GM12872 (cell line): Measurements from ENCODE around the gene UBE3B.

ENCODE experiments used
- TF ChIP-seq, protein P1 (sequence below): IDR thresholded peaks from 3 replicates; pipeline ENCODE4 v1.5.1; 2011; ENCODE audit warnings: low read depth, mild to moderate bottlenecking, low read length, moderate library complexity; ENCODE audit not compliant: insufficient read depth

The UBE3B gene

DNA sequence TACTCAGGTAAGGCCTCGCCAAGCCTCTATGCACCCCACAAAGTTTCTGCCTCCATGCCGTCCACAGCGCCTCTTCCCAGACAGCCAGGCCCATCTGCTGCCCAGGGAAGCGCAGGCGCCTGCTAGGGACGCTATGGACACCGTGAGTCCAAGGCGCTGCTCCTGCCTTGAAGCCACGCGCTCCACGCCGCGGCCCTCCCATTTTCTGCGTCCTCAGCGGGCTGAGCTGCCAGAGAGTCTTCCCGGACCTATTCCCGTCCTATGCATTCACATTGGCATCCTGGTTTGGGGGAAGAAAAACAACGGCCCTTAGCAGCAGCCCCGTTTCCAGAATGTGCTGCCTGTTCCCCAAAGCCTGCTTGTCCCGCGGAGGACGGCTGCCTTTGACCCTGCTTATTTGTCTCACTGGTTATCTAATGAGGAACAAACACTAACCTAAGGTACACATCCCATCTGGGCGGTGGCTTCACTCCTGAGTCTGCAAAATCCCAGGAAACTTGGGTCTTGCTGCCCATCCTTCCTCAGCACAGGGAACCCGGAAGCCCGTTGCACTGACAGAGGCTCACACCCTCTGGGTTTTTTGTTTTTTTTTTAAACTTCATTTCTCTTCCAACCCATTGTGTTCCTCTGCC lies 57.9 kb downstream of the UBE3B start:
- TF ChIP-seq, protein P1, sequence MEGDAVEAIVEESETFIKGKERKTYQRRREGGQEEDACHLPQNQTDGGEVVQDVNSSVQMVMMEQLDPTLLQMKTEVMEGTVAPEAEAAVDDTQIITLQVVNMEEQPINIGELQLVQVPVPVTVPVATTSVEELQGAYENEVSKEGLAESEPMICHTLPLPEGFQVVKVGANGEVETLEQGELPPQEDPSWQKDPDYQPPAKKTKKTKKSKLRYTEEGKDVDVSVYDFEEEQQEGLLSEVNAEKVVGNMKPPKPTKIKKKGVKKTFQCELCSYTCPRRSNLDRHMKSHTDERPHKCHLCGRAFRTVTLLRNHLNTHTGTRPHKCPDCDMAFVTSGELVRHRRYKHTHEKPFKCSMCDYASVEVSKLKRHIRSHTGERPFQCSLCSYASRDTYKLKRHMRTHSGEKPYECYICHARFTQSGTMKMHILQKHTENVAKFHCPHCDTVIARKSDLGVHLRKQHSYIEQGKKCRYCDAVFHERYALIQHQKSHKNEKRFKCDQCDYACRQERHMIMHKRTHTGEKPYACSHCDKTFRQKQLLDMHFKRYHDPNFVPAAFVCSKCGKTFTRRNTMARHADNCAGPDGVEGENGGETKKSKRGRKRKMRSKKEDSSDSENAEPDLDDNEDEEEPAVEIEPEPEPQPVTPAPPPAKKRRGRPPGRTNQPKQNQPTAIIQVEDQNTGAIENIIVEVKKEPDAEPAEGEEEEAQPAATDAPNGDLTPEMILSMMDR, result no peak

DNA sequence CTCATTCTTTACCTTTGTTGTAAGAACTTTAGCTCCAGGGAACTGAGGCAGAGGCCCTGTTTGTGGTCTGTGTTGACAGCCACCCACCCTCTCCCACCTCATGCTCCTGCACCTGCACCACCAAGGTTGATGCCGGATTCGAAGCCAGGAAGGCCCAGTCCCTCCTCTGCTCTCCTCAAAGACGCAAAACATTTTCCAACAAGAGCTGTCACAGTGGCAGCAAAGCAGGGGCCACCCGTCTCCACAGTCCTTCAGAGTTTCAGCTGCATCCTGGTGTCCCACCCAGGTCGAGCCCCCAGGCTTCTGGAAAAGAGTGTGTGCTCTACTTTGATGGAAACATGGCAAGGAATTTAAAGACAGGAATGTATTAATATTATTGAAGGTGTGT lies 58.4 kb downstream of the UBE3B start:
- TF ChIP-seq, protein P1, result no peak

DNA sequence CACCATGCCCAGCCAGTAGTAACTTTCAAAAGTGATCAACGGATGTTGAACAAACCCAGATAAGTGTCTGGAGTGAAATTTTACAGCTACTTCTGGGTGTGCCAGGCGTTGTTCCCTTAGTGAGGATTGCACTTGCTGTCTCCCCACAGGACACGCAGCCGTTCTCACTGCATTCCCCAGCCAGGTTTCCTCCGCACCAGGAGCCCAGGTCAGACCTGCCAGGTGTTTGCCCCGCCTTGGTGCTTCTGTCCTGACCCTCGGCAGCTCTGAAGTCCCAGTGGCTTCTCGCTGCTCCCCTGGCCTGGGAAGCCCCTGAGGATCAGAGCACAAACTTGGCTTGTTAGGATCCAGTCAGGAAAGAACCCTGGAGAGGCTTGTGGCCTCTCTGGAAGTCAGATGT lies 59.7 kb downstream of the UBE3B start:
- TF ChIP-seq, protein P1, result no peak

DNA sequence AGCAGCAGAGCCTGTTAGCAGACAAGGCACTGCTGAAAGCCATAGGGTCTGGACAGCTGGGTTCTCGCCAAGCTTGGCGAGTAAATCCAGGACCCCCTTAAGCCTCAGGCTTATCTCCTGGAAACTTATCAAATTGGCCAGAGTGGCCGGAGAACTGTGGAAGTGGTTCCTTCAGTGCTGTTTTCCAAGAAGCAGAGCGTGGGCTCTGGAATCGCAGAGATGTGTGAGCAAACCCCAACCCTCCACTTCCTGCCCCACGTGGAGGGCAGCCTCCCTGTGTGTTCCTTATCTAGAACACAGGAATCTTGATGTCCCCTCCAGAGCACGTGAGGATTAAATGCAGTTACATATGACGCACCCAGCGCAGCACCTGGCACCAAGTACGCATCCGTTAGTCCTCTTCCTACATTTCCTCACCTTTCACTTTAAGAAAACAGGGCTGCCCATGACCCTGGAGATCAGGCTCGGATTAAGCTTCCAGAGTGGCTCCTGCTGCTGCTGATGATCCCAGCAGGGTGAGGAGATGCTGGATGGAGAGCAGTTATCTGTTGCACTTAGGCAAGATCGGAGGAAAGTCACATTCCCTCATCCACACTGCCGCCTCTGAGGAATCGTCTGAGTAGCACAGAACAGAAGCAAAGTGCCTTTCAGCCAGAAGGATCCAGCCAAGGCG lies 60.9 kb downstream of the UBE3B start:
- TF ChIP-seq, protein P1, result no peak

DNA sequence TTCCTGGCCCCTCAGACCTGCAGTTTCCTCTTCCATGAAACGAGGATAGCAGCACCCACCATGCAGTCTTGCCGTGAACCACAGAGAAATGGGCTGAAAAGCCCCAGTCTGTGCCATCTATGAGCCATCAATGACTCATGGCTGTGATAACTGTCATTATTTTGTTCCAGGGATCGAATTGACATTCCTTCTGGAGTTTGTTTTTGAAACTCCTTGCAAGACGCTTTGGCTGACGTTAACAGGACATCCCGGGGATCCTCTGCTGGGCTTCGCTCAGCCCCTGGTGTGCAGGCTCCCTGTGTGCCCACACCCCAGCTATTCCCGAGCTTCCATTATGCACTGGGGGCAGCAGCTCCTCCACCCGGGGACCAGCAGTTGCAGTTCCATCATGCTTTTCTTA lies 62.1 kb downstream of the UBE3B start:
- TF ChIP-seq, protein P1, result no peak

DNA sequence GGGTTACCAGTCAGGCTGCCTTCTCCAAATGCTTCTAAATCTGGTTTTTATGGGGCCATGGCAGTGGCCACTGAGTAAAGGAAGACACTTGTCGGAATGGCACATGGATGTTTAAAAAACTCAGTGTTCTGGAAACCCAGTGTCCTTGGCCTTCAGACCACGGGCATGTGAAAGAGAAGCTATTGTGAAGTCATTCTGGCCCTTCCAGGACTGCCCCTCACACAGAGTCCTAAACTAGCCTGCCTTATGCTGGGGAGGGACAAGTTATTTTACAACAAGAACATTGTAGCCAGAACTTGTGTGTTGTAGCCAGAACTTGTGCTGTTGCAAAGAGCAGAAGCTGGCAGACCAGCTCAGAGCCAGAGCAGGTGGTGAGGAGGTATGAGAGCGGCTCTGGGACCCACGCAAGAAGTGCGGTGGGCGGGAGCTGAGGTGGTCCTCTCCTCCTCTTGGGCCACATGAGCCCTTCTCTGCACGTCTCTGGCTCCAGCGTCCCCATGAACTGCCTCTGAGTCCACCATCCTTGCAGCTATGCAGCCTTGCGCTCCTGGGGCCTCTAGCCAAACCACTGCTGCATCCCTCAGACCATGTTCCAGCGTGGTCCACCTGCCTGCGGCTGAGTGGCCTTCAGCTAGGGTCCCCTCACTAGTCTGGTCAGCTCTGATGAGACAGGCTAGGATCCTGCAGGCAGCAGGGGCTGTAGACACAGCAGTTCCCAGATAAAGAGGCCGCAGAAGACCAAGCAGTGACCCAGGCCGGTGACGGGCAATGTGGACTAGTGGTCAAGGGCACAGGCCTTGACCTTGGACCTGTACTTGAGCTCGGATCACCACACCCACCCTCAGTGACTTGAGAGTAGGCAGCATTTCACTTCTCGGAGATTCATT lies 63.3 kb downstream of the UBE3B start:
- TF ChIP-seq, protein P1, result no peak

DNA sequence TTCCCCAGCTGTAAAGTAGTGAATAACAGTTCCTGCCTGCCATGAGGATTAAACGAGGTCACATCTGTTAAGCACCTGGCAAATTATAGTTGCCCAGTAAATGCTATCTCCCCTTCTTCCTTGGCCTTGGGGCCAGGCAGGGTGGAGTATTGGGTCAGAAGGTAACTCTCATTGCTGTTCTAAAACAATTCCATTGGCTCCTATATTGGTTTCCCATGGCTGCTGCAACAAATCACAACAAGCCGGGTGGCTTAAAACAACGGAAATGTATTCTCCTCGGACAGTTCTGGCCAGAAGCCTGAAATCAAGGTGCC lies 63.9 kb downstream of the UBE3B start:
- TF ChIP-seq, protein P1, result no peak
